Umbilical cord (tissue), 1 donor: ENCODE data around the gene IGFBP5. TPM values are rescaled to one million over a fixed set of nuclear protein-coding genes. Genes with fewer than 3 reads are reported as not detected.

Experiments used
- total RNA-seq: library from RNA; depleted of rRNA; stranded (reverse); fragments of >200 nt; gene quantifications from one replicate; pipeline ENCODE4 v1.2.3, GENCODE V29; 2014; ENCODE audit warnings: low replicate concordance; ENCODE audit not compliant: insufficient read depth

Gene IGFBP5
- total RNA-seq, 1 donor from 2014 or later = 152 TPM

Other genes with a start within 250 kb of the IGFBP5 start
- gene RPL37A, start 196.7 kb downstream of the IGFBP5 start, total RNA-seq = 1,151 TPM
- gene IGFBP2, start 62.1 kb downstream of the IGFBP5 start, total RNA-seq = 150 TPM
- gene TNP1, start 164.5 kb upstream of the IGFBP5 start, total RNA-seq = not detected